GM12878 (cell line): ENCODE data around the gene ATP1B1. TPM values are rescaled to one million over a fixed set of nuclear protein-coding genes. Genes with fewer than 3 reads are reported as not detected.

Experiments used
- ATAC-seq: fragments of 200-7000 bp; cut with Tn5 transposase; 3 replicates; pipeline ENCODE4 v1.9.1; 2020; ENCODE audit warnings: mild to moderate bottlenecking, moderate library complexity
- BruUV-seq: library from RNA; stranded (reverse); fragments of 400-500 nt; replicated peaks from 2 replicates; lab custom pipeline; 2021; lab: Mats Ljungman, UMichigan
- CTCF ChIA-PET: fragments of 300-600 bp; sonication (Branson Sonifier 250); formaldehyde crosslinking; extraction: SDS; loops from one replicate; lab custom pipeline; 2021; ENCODE audit warnings: inconsistent platforms; lab: Yijun Ruan, JAX
- POLR2A ChIA-PET: fragments of 350-600 bp; formaldehyde crosslinking; extraction: SDS; loops from one replicate; lab custom pipeline; 2021; ENCODE audit warnings: inconsistent platforms; lab: Charles Lee
- RAD21 ChIA-PET: fragments of 300-600 bp; sonication (Branson Sonifier 250); formaldehyde crosslinking; loops from one replicate; lab custom pipeline; 2023; ENCODE audit warnings: antibody characterized with exemption; ENCODE audit not compliant: unreplicated experiment; lab: Charles Lee
- SMC1A ChIA-PET: fragments of 300-600 bp; sonication (Branson Sonifier 250); formaldehyde crosslinking; loops from one replicate; lab custom pipeline; 2023; ENCODE audit not compliant: unreplicated experiment, uncharacterized antibody; lab: Charles Lee
- DNase-seq: peaks from one replicate; pipeline ENCODE4 v3.0.0-alpha.2; 2011; ENCODE audit warnings: low read depth, low spot score
- FAIRE-seq: peaks from 3 replicates; lab custom pipeline; 2011; peaks lifted over from hg19 to GRCh38; lab: Jason Lieb, UNC
- H2AFZ ChIP-seq: 2 replicates; pipeline ENCODE4 v1.6.0; 2011; ENCODE audit warnings: low read depth, low read length, control low read depth; ENCODE audit not compliant: control insufficient read depth
- H3K27ac ChIP-seq: 2 replicates; pipeline ENCODE4 v1.5.1; 2011; ENCODE audit warnings: control low read depth; ENCODE audit not compliant: control insufficient read depth, insufficient read depth
- H3K27me3 ChIP-seq, 2 experiments: replicated peaks in 1 of 2; 2 replicates each; pipeline versions ENCODE4 v1.6.0 to v1.6.1; 2011; ENCODE audit warnings: low read length in 1 of 2; ENCODE audit not compliant: control insufficient read depth in 2 of 2, insufficient read depth in 2 of 2
- H3K36me3 ChIP-seq, 2 experiments: 2 replicates each; pipeline ENCODE4 v1.5.1; 2011; ENCODE audit warnings: low read length in 1 of 2; ENCODE audit not compliant: control insufficient read depth in 2 of 2, insufficient read depth in 2 of 2
- H3K4me1 ChIP-seq: 2 replicates; pipeline ENCODE4 v1.6.1; 2011; ENCODE audit warnings: mild to moderate bottlenecking, low read length, moderate library complexity, mixed read lengths; ENCODE audit not compliant: control insufficient read depth, insufficient read depth
- H3K4me2 ChIP-seq: 2 replicates; pipeline ENCODE4 v1.6.0; 2011; ENCODE audit warnings: control low read depth; ENCODE audit not compliant: control insufficient read depth, insufficient read depth
- H3K4me3 ChIP-seq: fragments of 200-600 bp; sonication (generic); 2 replicates; pipeline ENCODE4 v1.5.1; 2016
- H3K79me2 ChIP-seq: 2 replicates; pipeline ENCODE4 v1.6.0; 2011; ENCODE audit warnings: low read length; ENCODE audit not compliant: control insufficient read depth, insufficient read depth
- H3K9ac ChIP-seq: 2 replicates; pipeline ENCODE4 v1.8.0; 2011; ENCODE audit warnings: low read length, control low read depth, mixed read lengths; ENCODE audit not compliant: control insufficient read depth, insufficient read depth
- H3K9me3 ChIP-seq: replicated peaks from 3 replicates; pipeline ENCODE4 v1.5.1; 2011; ENCODE audit warnings: mild to moderate bottlenecking, low read length; ENCODE audit not compliant: control insufficient read depth, insufficient read depth
- H4K20me1 ChIP-seq: 2 replicates; pipeline ENCODE4 v1.6.0; 2011; ENCODE audit not compliant: control insufficient read depth, insufficient read depth
- BRCA1 ChIP-seq: IDR thresholded peaks from 2 replicates; pipeline ENCODE4 v1.6.1; 2011; ENCODE audit warnings: low read depth, low read length, improper control_type of control experiment
- CTCF ChIP-seq, 3 experiments: IDR thresholded peaks in 2 of 3; conservative IDR thresholded peaks in 1 of 3; 2 replicates each; pipeline ENCODE4 v1.5.1; 2011; ENCODE audit warnings: low read depth in 3 of 3, low read length in 3 of 3, mild to moderate bottlenecking in 3 of 3, control low read depth in 2 of 3, moderate library complexity in 2 of 3, inconsistent platforms in 1 of 3, mixed read lengths in 1 of 3; ENCODE audit not compliant: control insufficient read depth in 2 of 3, insufficient read depth in 1 of 3; ENCODE audit errors: extremely low read depth in 1 of 3
- FOXM1 ChIP-seq: IDR thresholded peaks from 2 replicates; pipeline ENCODE4 v1.6.1; 2012; ENCODE audit warnings: low read depth, mild to moderate bottlenecking, inconsistent platforms, low read length, moderate library complexity
- MXI1 ChIP-seq: fragments of 150-350 bp; IDR thresholded peaks from 2 replicates; pipeline ENCODE4 v1.6.1; 2011; ENCODE audit warnings: low read depth, mild to moderate bottlenecking, inconsistent platforms, low read length, improper control_type of control experiment
- RELB ChIP-seq: fragments of 450-650 bp; IDR thresholded peaks from 2 replicates; pipeline ENCODE4 v1.6.1; 2017; ENCODE audit warnings: low read depth, mild to moderate bottlenecking, moderate library complexity
- SMAD1 ChIP-seq: fragments of 450-650 bp; IDR thresholded peaks from 2 replicates; pipeline ENCODE4 v1.6.1; 2018; ENCODE audit warnings: mild to moderate bottlenecking, low read depth; ENCODE audit not compliant: partially characterized antibody
- SUPT20H ChIP-seq: IDR thresholded peaks from 2 replicates; pipeline ENCODE4 v1.6.1; 2011; ENCODE audit warnings: low read depth, mild to moderate bottlenecking, low read length, moderate library complexity, borderline replicate concordance; ENCODE audit not compliant: control insufficient read depth
- ZBTB33 ChIP-seq: fragments of 450-650 bp; IDR thresholded peaks from 2 replicates; pipeline ENCODE4 v1.6.1; 2017; ENCODE audit warnings: mild to moderate bottlenecking
- WGBS: methylation state at CpG from one replicate; pipeline ENCODE4 v1.1.6; 2016; ENCODE audit warnings: low lambda C conversion rate; ENCODE audit not compliant: insufficient replicate concordance, insufficient coverage; ENCODE audit errors: missing lambda C conversion rate; 5-methylcytosine and 5-hydroxymethylcytosine counted together
- in situ Hi-C: fragments of 300-500 bp; cut with MboI; formaldehyde crosslinking; loops from 9 replicates; pipeline ENCODE4 v1.14.3; 2018; ENCODE audit warnings: mixed read lengths
- intact Hi-C: fragments of 100-400 bp; cut with micrococcal nuclease; formaldehyde crosslinking; loops from one replicate; pipeline ENCODE4 v1.14.2; 2022; ENCODE audit not compliant: unreplicated experiment
- polyA plus RNA-seq, 11 experiments: library from polyadenylated mRNA; depleted of rRNA in 4 of 11; unstranded in 6 of 11; stranded (reverse) in 5 of 11; fragments of >200 nt; fragmentation: Nextera tagmentation in 4 of 11; fragmentation: Illumina TruSeq in 1 of 11; extraction: Ambion mirVana in 4 of 11; extraction: Trizol in 1 of 11; gene quantifications; 1 replicate in 1 of 11; 2 replicates in 10 of 11; pipeline versions ENCODE4 v1.2.1 to v1.2.3, GENCODE V29; 2011 to 2016; ENCODE audit warnings: inconsistent platforms in 2 of 11, missing spikeins in 2 of 11, low read depth in 1 of 11
- total RNA-seq, 4 experiments: library from RNA; depleted of rRNA in 3 of 4; stranded (reverse); fragments of >200 nt in 3 of 4; fragmentation: Illumina TruSeq in 1 of 4; extraction: Trizol in 1 of 4; gene quantifications; 2 replicates each; pipeline versions ENCODE4 v1.2.1 to v1.2.3, GENCODE V29; 2013 to 2021

ATP1B1 gene
- total and polyA plus RNA-seq, 10 of the 15 experiments (the other 5 are each of a cell fraction or from before 2014, with no cell fraction given) = 0.84 to 14.0 (median 1.4) TPM

GRCh38 chr1:169098380-169098779, 8.1 kb upstream of the ATP1B1 start (continued):
- no peak for TF ChIP-seq CTCF (IDR thresholded peaks at IDR 0.05 in 2 of 3, conservative IDR thresholded peaks at IDR 0.05 in 1 of 3; ENCODE audit: control insufficient read depth in 2 of 3, extremely low read depth in 1 of 3, insufficient read depth in 1 of 3, low read depth in 3 of 3, low read length in 3 of 3)

DNA sequence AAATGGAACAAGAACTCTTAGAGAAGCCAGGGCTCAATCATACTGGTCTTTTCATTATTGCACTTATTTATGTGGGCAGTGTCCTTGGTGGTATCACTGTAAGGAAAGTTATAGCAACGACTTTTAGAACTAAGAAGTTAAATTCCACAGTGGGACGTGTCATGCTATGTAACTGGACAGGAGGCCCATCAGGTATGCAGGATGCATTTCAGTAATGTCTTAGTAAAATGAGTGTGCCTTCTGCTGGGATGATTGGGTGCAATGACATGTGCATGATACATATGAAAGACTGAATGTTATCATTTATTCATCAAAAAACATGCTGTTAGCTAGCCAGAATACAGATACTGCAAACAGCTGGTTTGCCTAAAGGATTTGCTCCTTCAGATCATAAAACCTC, 6.9 kb upstream of the ATP1B1 start:
- FAIRE-seq = no peak

More for the DNA sequence above, 6.9 kb upstream of the ATP1B1 start:
- POLR2A ChIA-PET = interaction anchor here (1.5 kb wide), 1 partner anchor 51 kb away, joined by 3 read pairs; no protein-coding TSS in a partner anchor
- SMC1A ChIA-PET = interaction anchor here (1.2 to 17.5 kb wide), 5 partner anchors 6 to 72 kb away, joined by 3 to 188 read pairs (median 8); partner anchors contain the start of gene ATP1B1
- Histone ChIP-seq H3K27me3 (peaks cover 0 to 1% of the 10 kb centered on the region in 2 experiments; a peak in 1 of 4 replicates), H3K36me3 (no peaks in the 10 kb centered on the region), H2AFZ (no peak overlapping the region), H3K4me2 (no peak overlapping the region), H3K9ac (no peak overlapping the region), H3K9me3 (no peaks in the 10 kb centered on the region; the same call in 2 of the 3 replicates), H3K79me2 (no peaks in the 10 kb centered on the region), H3K4me3 (no peak overlapping the region), H3K4me1 (peaks cover 4% of the 10 kb centered on the region; the same call in 1 of the 2 replicates), H3K27ac (no peak overlapping the region), H4K20me1 (no peaks in the 10 kb centered on the region)
- intact Hi-C loops = no loop called here
- no peak for TF ChIP-seq SUPT20H
- no peak for TF ChIP-seq SMAD1
- no peak for TF ChIP-seq FOXM1
- no peak for TF ChIP-seq ZBTB33
- no peak for TF ChIP-seq BRCA1
- no peak for TF ChIP-seq RELB
- no peak for TF ChIP-seq MXI1
- no peak for ATAC-seq
- BruUV-seq = no TSS peak
- no peak for DNase-seq
- in situ Hi-C loops = no loop called here
- CTCF ChIA-PET = interaction anchor here (1.0 to 2.4 kb wide), 4 partner anchors 8 to 50 kb away, joined by 3 to 8 read pairs (median 3); no protein-coding TSS in a partner anchor
- WGBS = 46% methylated on average over 2 of the region's 2 CpGs
- RAD21 ChIA-PET = interaction anchor here (0.6 to 3.2 kb wide), 3 partner anchors 9 to 74 kb away, joined by 3 to 9 read pairs (median 3); no protein-coding TSS in a partner anchor
